Measurements from ENCODE around the gene SLC30A7. TPM values are rescaled to one million over a fixed set of nuclear protein-coding genes. Genes with fewer than 3 reads are reported as not detected.
"Not testable (repeated sequence)": the region's sequence is repeated elsewhere in the genome, so short reads cannot be mapped to it uniquely, and the experiment has no call there.

Gene SLC30A7, protein sequence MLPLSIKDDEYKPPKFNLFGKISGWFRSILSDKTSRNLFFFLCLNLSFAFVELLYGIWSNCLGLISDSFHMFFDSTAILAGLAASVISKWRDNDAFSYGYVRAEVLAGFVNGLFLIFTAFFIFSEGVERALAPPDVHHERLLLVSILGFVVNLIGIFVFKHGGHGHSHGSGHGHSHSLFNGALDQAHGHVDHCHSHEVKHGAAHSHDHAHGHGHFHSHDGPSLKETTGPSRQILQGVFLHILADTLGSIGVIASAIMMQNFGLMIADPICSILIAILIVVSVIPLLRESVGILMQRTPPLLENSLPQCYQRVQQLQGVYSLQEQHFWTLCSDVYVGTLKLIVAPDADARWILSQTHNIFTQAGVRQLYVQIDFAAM
- 38.6 and 39.4 TPM in 2 replicates for total RNA-seq

DNA sequence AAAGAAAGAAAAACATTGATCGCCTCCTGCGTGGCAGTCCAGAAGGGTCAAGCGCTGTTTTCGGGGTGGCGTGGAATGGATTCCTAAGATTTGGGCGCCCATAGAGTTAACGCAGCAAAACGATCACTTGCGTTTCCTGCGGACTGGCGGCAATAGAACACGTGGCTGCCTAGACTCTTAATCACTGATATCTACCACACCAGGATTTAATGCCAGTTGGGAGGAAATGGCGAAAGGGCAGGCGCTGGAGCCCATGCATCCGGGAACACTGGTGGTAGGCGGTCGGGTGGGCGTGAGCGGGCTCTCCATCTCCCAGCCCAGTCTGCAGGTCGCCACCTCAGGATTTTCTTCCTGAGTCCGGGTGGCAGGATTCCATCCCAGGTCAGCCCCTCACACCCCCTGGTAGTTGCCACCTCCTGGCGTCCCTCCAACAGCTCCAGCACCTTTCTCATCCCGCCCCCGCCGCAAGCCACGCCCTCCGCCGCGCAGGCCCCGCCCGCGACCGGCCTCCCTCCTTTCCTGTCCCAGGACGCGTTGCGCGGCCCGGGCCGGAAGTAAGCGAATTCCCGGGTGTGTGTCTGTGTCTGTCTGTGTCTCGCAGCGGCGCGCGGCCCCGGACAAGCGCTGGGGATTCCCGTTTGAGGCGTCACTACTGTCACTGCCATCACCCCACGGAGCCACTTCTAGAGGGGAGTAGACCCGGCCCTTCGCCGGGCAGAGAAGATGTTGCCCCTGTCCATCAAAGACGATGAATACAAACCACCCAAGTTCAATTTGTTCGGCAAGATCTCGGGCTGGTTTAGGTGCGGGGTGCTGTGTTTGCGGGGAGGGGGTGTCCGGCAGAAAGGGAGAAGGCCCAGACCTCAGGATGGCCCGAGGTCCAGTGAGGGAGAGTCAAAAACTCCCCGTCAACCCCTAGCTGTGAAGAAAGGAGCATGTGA is at the start of gene SLC30A7:
Gene SLC30A7, plus strand, starts transcription at position 551 of the 941 bp plus-strand sequence. Its CDS starts 173 bp downstream, at position 724.
- intact Hi-C loops (cut with micrococcal nuclease) = loop anchor here (1.0 to 5.0 kb wide), 5 partner anchors 343 to 859 kb away; partner anchors contain the start of gene TRMT13
- Mint-ChIP-seq H3K4me1 (ENCODE audit: low read depth) (peaks cover 41% of the 10 kb centered on the region), H3K4me3 (ENCODE audit: low read depth) (peak within 1 kb of the TSS; percentile 95), H3K36me3 (ENCODE audit: low read depth) (peaks cover 42% of the 10 kb centered on the region), H3K27me3 (ENCODE audit: low read depth) (no peaks in the 10 kb centered on the region), H3K27ac (peak within 1 kb of the TSS; percentile 97), H3K9me3 (peaks cover 7% of the 10 kb centered on the region)
- DNase-seq (ENCODE audit: low spot score) = peak; percentile 92

DNA sequence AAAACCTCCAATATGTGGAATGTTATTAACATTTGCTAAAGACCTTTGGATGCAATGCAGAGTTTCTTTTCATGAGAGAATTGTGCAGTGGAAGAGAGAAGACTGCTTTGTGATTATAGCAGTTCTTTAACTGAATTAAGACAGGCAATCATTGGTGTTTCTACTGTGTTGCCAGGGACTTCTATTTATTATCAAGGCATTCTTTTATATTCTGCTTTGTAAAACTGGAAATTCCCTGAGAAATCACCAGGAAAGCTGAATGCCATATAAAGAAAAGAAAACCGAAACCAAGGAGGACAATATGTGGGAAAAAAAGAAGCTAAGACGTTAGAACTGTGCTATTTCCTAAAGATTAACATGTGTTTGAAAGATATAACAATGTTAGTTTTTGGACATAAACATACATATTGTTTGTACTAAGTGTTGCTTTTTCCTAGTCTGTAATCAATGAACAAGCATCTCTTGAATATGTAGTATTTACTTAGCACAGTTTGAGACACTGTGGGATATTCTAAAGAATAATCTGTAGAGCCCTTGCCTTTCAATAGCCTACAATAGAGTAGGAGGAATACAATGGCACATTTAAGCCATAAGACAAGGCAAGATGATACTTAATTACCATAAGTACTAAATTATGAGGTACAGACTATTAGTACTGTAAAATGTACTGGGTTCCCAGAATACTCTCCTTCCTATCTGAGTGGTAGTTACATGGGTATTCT is 48.4 kb upstream of the SLC30A7 start:
- Mint-ChIP-seq H3K27ac (no peak overlapping the region), H3K9me3 (no peaks in the 10 kb centered on the region), H3K4me3 (ENCODE audit: low read depth) (no peak overlapping the region), H3K27me3 (ENCODE audit: low read depth) (peaks cover 45% of the 10 kb centered on the region), H3K4me1 (ENCODE audit: low read depth) (peaks cover 2% of the 10 kb centered on the region), H3K36me3 (ENCODE audit: low read depth) (no peaks in the 10 kb centered on the region)
- intact Hi-C loops (cut with micrococcal nuclease) = no loop called here
- no peak for DNase-seq (ENCODE audit: low spot score)

DNA sequence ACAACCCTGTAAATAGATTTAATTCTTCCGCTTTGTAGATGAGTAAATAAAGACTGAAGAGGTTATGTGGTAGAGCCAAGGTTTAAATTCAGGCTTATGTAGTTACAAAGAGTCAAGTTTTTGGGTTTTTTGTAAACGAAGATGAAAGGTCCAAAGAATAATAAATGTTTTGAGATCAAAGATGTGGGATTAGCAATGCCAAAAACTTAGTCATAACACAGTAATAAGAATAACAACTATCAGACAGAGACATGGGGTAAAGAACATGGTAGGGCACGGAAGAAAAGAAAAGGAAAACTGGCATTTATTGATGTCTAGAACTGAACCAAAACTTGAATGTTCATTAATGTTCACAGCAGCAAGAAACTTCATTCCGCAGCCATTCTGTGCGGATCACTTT is 44.2 kb upstream of the SLC30A7 start:
- intact Hi-C loops (cut with micrococcal nuclease) = no loop called here
- H3K27ac Mint-ChIP-seq = no peak overlapping the region
- no peak for DNase-seq (ENCODE audit: low spot score)
- H3K4me3 Mint-ChIP-seq (ENCODE audit: low read depth) = no peak overlapping the region
- H3K36me3 Mint-ChIP-seq (ENCODE audit: low read depth) = no peaks in the 10 kb centered on the region
- peaks cover 42% of the 10 kb centered on the region for H3K27me3 Mint-ChIP-seq (ENCODE audit: low read depth)
- peaks cover 2% of the 10 kb centered on the region for H3K4me1 Mint-ChIP-seq (ENCODE audit: low read depth)
- no peaks in the 10 kb centered on the region for H3K9me3 Mint-ChIP-seq

DNA sequence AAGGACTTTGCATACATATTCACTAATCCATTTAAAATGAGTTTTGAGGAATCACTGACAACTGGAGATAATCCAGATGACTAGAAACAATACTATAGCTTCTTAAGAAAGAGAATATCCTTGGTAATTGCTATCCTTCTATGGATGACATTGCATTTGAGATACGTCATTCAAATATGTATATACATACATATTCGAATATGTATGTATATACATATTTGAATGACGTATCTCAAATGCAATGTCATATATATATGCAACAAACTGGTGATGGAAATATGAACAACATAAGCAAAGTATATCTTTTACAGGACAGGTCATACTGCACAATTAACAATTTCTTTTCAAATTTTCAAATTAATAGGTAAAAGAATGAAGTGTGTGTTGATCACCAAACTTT is 42.9 kb upstream of the SLC30A7 start:
- Mint-ChIP-seq H3K9me3 (no peaks in the 10 kb centered on the region), H3K4me3 (ENCODE audit: low read depth) (no peak overlapping the region), H3K36me3 (ENCODE audit: low read depth) (no peaks in the 10 kb centered on the region), H3K4me1 (ENCODE audit: low read depth) (no peaks in the 10 kb centered on the region), H3K27me3 (ENCODE audit: low read depth) (peaks cover 44% of the 10 kb centered on the region), H3K27ac (no peak overlapping the region)
- DNase-seq (ENCODE audit: low spot score) = no peak
- intact Hi-C loops (cut with micrococcal nuclease) = no loop called here

DNA sequence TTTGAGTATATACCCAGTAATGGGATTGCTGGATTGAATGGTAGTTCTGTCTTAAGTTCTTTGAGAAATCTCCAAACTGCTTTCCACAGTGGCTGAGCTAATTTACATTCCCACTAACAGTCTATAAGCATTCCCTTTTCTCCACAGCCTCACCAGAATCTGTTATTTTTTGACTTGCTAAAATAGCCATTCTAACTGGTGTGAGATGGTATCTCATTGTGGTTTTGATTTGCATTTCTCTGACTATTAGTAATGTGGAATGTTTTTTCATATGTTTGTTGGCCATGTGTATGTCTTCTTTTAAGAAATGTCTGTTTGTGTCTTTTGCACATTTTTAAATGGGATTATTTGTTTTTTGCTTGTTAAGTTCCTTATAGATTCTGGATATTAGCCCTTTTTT is 40.8 kb upstream of the SLC30A7 start:
- H3K4me1 Mint-ChIP-seq (ENCODE audit: low read depth); intact Hi-C loops (cut with micrococcal nuclease); H3K9me3 Mint-ChIP-seq; H3K4me3 Mint-ChIP-seq (ENCODE audit: low read depth); H3K36me3 Mint-ChIP-seq (ENCODE audit: low read depth); DNase-seq (ENCODE audit: low spot score); H3K27ac Mint-ChIP-seq: not testable (repeated sequence)
- peaks cover 30% of the 10 kb centered on the region for H3K27me3 Mint-ChIP-seq (ENCODE audit: low read depth)

DNA sequence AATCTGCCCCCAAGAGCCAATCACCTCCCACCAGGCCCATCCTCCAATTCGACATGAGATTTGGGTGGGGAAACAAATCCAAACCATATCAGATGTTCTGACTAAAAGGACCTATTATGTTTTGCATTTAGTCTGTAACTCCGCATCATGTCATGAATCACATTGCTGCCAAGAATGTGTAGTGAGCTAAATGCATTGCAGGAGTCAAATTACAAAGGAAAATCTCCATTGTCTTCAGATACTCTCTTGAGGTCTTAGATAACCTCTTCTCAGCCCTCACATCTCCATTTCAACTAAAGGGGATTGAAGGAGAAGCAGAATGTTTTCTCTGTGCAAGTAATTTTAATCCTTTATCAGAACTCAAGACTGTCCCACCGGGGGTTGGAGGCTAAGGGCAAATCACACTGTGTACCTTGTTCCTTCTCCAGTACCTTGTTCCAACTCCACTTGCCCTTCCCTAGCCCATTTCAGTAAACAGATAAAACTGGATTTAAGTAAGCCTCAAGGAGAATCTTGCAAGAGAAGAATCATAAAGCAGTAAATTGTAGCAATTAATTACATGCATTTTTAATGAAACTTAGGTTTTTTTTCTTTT is 35.4 kb upstream of the SLC30A7 start:
- no peaks in the 10 kb centered on the region for H3K4me1 Mint-ChIP-seq (ENCODE audit: low read depth)
- DNase-seq (ENCODE audit: low spot score) = no peak
- no peaks in the 10 kb centered on the region for H3K36me3 Mint-ChIP-seq (ENCODE audit: low read depth)
- no peak overlapping the region for H3K27ac Mint-ChIP-seq
- no peak overlapping the region for H3K4me3 Mint-ChIP-seq (ENCODE audit: low read depth)
- no peaks in the 10 kb centered on the region for H3K9me3 Mint-ChIP-seq
- intact Hi-C loops (cut with micrococcal nuclease) = no loop called here
- peaks cover 12% of the 10 kb centered on the region for H3K27me3 Mint-ChIP-seq (ENCODE audit: low read depth)

DNA sequence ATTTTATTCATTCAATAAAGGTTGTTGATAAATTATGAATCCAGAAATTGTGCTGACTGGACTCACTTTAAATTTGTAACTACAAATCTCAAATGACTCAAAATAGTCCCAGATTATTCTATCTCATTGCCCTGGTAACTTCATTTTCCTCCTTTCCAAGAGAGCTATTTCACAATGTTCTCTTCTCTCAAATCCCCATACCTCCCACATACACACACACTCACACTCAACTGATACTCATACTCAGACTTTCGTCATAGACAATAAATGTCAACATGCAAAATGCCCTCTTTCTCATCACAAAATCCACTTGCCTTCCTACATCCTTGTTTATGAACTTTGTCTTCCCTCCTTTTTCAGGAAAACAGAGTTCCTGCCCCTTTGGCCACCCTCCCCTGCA is 34.5 kb upstream of the SLC30A7 start:
- Mint-ChIP-seq H3K9me3 (no peaks in the 10 kb centered on the region), H3K27me3 (ENCODE audit: low read depth) (peaks cover 11% of the 10 kb centered on the region), H3K27ac (no peak overlapping the region), H3K4me1 (ENCODE audit: low read depth) (no peaks in the 10 kb centered on the region), H3K36me3 (ENCODE audit: low read depth) (no peaks in the 10 kb centered on the region), H3K4me3 (ENCODE audit: low read depth) (no peak overlapping the region)
- intact Hi-C loops (cut with micrococcal nuclease) = no loop called here
- DNase-seq (ENCODE audit: low spot score) = no peak

DNA sequence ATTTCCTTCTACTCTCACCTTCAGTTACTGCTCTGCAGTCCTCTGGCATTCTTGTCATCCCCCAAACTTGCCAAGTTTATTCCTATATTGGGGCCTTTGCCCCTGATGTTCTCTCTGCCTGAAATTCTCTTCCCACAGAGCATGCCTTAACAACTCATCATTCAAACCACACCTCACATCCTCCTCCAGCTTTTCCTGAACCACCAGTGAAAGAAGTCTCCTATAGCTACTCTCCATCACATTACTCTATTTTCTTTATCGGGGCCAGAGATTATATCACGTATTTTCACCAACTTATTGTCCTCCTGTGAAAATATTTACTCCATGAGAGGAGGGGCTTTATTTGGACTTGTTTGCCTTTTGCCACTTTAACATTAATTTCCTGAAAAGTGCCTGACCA is 33.3 kb upstream of the SLC30A7 start:
- Mint-ChIP-seq H3K4me1 (ENCODE audit: low read depth) (no peaks in the 10 kb centered on the region), H3K4me3 (ENCODE audit: low read depth) (no peak overlapping the region), H3K9me3 (no peaks in the 10 kb centered on the region), H3K36me3 (ENCODE audit: low read depth) (no peaks in the 10 kb centered on the region), H3K27me3 (ENCODE audit: low read depth) (peaks cover 8% of the 10 kb centered on the region), H3K27ac (no peak overlapping the region)
- intact Hi-C loops (cut with micrococcal nuclease) = no loop called here
- DNase-seq (ENCODE audit: low spot score) = no peak

DNA sequence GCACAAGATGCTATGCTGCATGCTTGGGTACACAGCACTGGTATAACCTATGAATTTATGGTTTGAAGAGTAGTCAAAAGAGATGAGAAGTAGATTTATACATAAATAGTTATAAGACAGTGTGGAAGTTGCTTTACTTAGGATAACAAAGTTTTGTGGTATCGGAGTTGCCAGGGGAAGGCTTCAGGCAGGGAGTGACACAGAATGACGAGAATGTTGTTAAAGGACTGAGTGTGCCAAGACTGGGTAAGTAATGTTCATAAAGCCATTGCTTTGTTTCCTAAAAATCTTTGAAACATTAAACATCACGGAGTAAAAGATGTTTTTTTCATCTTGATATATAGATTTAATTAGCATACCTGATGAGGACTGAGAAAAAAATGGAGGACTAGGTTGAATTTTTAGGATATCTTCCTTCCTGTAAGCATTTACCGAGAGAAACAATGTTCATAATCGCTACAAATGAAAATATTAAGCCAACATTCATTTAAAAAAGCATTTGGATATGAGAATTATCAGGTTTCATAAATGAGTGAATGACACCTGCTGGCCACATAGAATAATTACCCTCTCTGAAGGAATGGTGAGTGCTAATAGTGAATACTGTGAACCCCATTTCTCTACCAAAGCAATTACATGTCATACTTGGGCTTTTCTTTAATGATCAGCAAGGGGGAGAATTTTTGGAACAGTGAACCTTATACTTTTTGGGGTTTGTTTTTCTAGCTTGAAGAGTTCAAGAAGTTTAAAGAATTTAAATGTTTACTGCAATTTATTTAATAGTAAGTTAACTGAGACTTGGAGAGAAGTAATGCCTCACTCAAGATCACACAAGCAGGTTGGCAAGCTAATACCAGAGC is 29.6 kb upstream of the SLC30A7 start:
- Mint-ChIP-seq H3K4me3 (ENCODE audit: low read depth) (no peak overlapping the region), H3K27ac (no peak overlapping the region), H3K9me3 (no peaks in the 10 kb centered on the region), H3K27me3 (ENCODE audit: low read depth) (peaks cover 4% of the 10 kb centered on the region), H3K36me3 (ENCODE audit: low read depth) (no peaks in the 10 kb centered on the region), H3K4me1 (ENCODE audit: low read depth) (no peaks in the 10 kb centered on the region)
- DNase-seq (ENCODE audit: low spot score) = no peak
- intact Hi-C loops (cut with micrococcal nuclease) = loop anchor here (1.0 to 5.0 kb wide), 3 partner anchors 259 to 1058 kb away; no protein-coding TSS in a partner anchor

DNA sequence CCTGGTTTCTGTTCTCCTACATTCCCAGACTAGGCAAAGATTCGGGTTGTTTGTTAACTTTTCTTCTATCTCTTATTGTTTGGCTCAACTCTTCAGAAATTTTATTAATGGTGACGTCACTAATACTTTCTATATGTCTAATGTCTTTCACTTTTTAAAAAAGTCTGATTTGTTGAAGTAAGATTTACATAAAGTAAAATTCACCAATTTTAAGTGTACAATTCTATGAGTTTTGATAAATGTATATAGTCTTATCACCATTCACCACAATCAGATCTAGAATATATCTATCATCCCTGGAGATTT is 29.0 kb upstream of the SLC30A7 start:
- H3K27ac Mint-ChIP-seq = no peak overlapping the region
- no peaks in the 10 kb centered on the region for H3K9me3 Mint-ChIP-seq
- intact Hi-C loops (cut with micrococcal nuclease) = loop anchor here (1.0 to 5.0 kb wide), 3 partner anchors 260 to 1059 kb away; no protein-coding TSS in a partner anchor
- H3K4me1 Mint-ChIP-seq (ENCODE audit: low read depth) = no peaks in the 10 kb centered on the region
- H3K27me3 Mint-ChIP-seq (ENCODE audit: low read depth) = peaks cover 4% of the 10 kb centered on the region
- H3K36me3 Mint-ChIP-seq (ENCODE audit: low read depth) = no peaks in the 10 kb centered on the region
- DNase-seq (ENCODE audit: low spot score) = no peak
- no peak overlapping the region for H3K4me3 Mint-ChIP-seq (ENCODE audit: low read depth)

DNA sequence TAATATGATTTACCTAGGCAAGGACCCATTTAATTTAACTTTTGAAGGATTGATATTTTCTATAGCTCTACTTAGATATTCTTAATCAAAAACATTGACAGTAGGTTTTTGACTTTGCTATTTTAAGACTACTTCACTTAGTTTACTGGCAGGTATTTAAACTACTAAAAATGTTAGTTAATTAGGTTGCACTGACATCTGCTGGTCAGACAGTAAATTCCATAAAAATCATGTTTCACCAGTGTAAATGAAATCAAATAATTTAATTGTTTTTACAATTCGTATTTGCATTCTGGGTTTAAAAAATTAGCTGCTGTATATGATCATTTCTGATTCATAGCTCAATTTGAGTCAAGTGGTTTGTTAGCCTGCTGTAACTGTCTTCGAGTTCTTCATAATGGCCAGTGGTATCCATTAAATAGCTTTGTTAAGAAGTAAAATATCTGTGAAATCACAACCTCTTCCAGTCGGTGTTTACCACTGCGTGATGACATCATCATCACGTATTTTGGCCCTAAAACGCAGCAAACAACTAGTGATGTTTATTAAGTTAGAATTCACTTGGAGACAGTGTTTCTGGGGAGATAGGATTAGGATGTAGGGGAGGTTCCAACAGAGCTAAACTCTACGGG is 27.4 kb upstream of the SLC30A7 start:
- peaks cover 4% of the 10 kb centered on the region for H3K27me3 Mint-ChIP-seq (ENCODE audit: low read depth)
- DNase-seq (ENCODE audit: low spot score) = no peak
- intact Hi-C loops (cut with micrococcal nuclease) = loop anchor here (1.0 to 5.0 kb wide), 3 partner anchors 261 to 405 kb away; no protein-coding TSS in a partner anchor
- no peak overlapping the region for H3K4me3 Mint-ChIP-seq (ENCODE audit: low read depth)
- H3K27ac Mint-ChIP-seq = no peak overlapping the region
- H3K4me1 Mint-ChIP-seq (ENCODE audit: low read depth) = no peaks in the 10 kb centered on the region
- H3K36me3 Mint-ChIP-seq (ENCODE audit: low read depth) = no peaks in the 10 kb centered on the region
- H3K9me3 Mint-ChIP-seq = no peaks in the 10 kb centered on the region
